Measurements from ENCODE around the gene WDR73. TPM values are rescaled to one million over a fixed set of nuclear protein-coding genes. Genes with fewer than 3 reads are reported as not detected.
A peak's percentile ranks its signal among the peaks of the same experiment; 100 is the strongest.
"Not testable (repeated sequence)": the region's sequence is repeated elsewhere in the genome, so short reads cannot be mapped to it uniquely, and the experiment has no call there.

The WDR73 gene
- total RNA-seq, 1 experiment from 2014 or later = 32.7 TPM

GRCh38 chr15:84658080-84658787 lies 4.2 kb upstream of the WDR73 start, which contains the start of gene NMB:
NMB (minus strand) TSS chr15:84658199; CDS start chr15:84658152, 47 bp downstream.
- DNase-seq (ENCODE audit: low read depth) = peak; percentile 84

DNA sequence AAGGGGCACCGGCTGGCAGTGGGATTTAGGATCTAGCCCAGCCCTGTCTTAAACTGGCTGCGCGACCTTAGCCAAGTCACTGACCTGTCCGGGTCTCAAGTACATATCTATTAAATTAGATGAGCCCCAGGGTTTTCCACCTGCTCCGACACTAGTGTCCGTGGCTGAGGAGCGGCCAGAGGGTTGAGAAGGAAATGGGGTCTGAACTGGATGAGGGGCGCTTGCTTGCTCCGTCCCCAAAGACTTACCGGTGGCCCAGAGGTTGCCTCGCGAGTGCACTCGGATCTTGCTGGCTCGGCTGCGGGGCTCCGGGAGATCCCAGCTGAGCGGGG lies 3.6 kb upstream of the WDR73 start:
- no peak for DNase-seq (ENCODE audit: low read depth)

DNA sequence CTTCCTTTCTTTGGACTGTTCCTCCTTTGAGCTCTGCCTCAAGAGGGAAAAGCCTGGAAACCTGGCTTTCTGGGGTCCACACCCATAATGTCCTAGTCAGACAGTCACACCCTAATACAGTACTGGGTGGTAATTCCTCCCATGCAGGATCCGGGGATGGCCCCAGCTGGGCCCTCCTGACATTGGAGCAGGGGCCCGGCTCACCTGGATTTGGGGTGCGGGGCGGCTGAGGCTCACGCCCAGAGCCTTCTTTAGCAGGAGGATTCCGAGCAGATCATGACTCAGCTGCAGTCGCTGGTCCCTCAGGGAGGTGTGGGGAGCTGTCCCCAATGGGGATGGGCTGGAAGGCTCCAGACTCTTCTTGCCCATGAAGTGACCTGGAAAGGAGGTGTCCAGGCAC lies 2.9 kb upstream of the WDR73 start:
- no peak for DNase-seq (ENCODE audit: low read depth)

GRCh38 chr15:84654689-84655453 lies 788 bp upstream of the WDR73 start:
- DNase-seq (ENCODE audit: low read depth) = peak; percentile 83

GRCh38 chr15:84653584-84653909 lies 536 bp downstream of the WDR73 start:
- no peak for DNase-seq (ENCODE audit: low read depth)

GRCh38 chr15:84649706-84650105 lies 4.4 kb downstream of the WDR73 start:
- peak; percentile 45 for DNase-seq (ENCODE audit: low read depth)

DNA sequence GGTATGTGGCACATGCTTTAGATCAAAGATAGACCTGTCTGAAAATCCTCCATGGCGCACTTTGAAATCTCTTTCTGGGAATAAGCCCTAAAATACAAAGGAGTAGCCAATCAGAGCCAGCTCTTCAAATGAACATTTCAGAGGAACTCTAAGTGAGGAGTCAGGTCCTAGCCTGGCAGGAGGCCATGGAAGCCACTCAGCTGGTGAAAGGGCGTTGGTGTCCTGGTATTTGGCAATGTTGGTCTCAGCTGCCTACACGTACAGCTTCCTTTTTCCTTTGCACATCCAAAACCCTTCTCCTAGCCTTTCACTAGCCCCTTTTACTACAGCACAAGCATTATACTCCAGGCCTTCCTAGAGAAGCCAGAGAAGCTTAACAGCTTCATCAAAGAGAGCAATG lies 5.5 kb downstream of the WDR73 start:
- DNase-seq (ENCODE audit: low read depth) = no peak

GRCh38 chr15:84647726-84648125 lies 6.4 kb downstream of the WDR73 start:
- no peak for DNase-seq (ENCODE audit: low read depth)

DNA sequence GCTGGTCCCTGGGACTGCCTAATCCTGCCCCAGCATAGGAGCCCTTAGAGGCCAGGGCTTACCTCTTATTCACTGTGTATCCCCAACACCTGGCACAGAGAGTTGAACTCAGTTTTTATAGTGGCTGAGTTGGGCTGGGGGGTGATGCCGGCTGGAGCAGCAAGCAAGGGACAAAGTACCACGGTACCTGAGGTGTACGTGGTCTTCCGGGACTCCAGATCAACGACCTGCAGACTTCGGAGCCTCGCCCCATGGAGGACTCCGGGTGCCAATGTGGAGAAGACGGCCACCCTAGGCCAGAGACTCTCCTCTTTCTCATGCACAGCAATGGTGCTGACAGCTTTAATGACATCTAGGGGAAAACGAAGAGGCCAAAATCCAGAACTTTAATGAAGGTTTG lies 8.1 kb downstream of the WDR73 start:
- no peak for DNase-seq (ENCODE audit: low read depth)

GRCh38 chr15:84645496-84645895 lies 8.6 kb downstream of the WDR73 start:
- no peak for DNase-seq (ENCODE audit: low read depth)

- DNase-seq (ENCODE audit: low read depth) = no peak
Measured at GRCh38 chr15:84643838-84644237, 10.2 kb downstream of the WDR73 start.

DNA sequence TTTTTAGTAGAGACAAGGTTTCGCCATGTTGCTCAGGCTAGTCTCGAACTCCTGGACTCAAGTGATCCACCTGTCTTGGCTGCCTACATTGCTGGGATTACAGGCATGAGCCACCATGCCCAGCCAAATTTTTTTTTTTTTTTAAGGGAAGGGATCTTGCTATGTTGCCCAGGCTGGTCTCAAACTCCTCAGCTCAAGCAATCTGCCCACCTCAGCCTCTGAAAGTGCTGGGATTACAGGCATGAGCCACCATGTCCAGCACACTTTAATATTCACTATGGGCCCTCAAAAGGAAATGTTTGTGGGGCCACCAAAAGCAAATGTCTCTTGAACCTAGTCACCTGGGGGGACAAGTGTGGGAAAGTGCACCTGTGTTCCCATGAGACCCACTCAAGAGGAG lies 11.4 kb downstream of the WDR73 start:
- DNase-seq (ENCODE audit: low read depth) = not testable (repeated sequence)

DNA sequence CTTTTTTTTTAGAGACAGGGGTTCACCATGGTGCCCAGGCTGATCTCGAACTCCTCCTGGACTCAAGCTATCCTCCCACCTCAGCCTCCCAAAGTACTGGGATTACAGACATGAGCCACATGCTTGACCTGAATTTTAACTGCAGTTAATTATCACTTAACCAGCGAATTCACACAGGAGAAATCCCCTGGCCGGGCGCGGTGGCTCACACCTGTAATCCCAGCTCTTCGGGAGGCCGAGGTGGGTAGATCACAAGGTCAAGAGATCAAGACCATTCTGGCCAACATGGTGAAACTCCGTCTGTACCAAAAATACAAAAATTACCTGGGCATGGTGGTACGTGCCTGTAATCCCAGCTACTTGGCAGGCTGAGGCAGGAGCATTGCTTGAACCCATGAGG lies 12.2 kb downstream of the WDR73 start:
- not testable (repeated sequence) for DNase-seq (ENCODE audit: low read depth)

DNA sequence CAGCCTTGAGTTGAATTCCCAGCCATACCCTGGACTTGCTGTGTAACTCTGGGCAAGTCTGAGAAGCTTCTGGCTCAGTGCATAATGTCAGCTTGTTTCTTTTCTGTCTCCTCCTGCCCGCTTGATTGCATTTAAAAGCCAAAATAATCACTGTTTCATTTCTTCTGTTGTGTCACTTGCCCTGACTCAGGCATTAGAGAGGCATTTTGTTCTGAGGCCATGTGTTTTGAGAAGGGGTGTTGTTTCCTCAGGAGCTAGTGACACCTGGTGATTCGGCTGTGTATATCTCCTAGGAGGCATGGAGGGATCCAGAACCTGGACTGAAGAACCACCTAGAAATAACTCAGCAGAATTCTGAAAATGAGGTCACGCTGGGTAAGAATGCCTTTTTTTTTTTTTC lies 16.0 kb downstream of the WDR73 start:
- no peak for DNase-seq (ENCODE audit: low read depth)

GRCh38 chr15:84634228-84634837 lies 19.8 kb downstream of the WDR73 start:
- no peak for DNase-seq (ENCODE audit: low read depth)

GRCh38 chr15:84633311-84634227 lies 20.5 kb downstream of the WDR73 start:
- DNase-seq (ENCODE audit: low read depth) = peak; percentile 79

DNA sequence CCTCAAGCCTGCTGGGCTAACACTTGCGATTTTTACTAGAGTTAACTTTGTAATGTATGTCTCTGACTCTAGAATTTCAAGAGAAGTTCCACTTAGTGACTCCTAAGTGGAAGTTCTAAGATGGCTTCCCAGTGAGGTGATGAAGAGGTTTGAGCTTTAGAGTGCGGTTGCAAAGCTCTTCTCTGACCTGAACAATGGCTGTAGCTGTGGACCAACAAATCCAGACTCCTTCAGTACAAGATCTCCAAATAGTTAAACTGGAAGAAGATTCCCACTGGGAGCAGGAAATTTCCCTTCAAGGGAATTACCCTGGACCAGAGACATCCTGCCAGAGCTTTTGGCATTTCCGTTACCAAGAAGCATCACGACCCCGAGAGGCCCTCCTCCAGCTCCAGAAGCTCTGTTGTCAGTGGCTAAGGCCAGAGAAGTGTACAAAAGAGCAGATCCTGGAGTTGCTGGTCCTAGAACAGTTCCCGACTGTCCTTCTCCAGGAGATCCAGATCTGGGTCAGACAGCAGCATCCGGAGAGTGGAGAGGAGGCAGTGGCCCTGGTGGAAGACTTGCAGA lies 22.3 kb downstream of the WDR73 start:
- DNase-seq (ENCODE audit: low read depth) = peak; percentile 51

- DNase-seq (ENCODE audit: low read depth) = no peak
Measured at GRCh38 chr15:84629033-84629432, 25.1 kb downstream of the WDR73 start.

GRCh38 chr15:84625123-84625522 lies 29.0 kb downstream of the WDR73 start:
- DNase-seq (ENCODE audit: low read depth) = no peak

GRCh38 chr15:84624359-84624758 lies 29.7 kb downstream of the WDR73 start:
- no peak for DNase-seq (ENCODE audit: low read depth)

DNA sequence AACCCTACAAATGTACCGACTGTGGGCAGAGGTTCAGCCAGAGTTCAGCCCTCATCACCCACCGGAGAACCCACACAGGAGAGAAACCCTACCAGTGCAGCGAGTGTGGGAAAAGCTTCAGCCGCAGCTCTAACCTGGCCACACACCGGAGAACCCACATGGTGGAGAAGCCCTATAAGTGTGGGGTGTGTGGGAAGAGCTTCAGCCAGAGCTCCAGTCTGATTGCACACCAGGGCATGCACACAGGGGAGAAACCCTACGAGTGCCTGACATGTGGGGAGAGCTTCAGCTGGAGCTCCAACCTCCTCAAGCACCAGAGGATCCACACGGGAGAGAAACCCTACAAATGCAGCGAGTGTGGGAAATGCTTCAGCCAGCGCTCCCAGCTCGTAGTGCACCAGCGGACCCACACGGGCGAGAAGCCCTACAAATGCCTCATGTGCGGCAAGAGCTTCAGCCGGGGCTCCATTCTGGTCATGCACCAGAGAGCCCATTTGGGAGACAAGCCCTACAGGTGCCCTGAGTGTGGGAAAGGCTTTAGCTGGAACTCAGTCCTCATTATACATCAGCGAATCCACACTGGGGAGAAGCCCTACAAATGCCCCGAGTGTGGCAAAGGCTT lies 32.6 kb downstream of the WDR73 start:
- no peak for DNase-seq (ENCODE audit: low read depth)
